Esophagus mucosa (tissue), 1 donor: ENCODE data around the gene SLC8A2. TPM values are rescaled to one million over a fixed set of nuclear protein-coding genes. Genes with fewer than 3 reads are reported as not detected.

Source experiments
- ATAC-seq: fragments of 200-7000 bp; cut with Tn5 transposase; one replicate; pipeline ENCODE4 v1.9.1; 2020
- total RNA-seq: library from RNA; stranded (reverse); gene quantifications from one replicate; pipeline ENCODE4 v1.2.4, GENCODE V29; 2023
- donor health status: DM: yes; HTN: yes; CAD: no.

Gene SLC8A2
- total RNA-seq, 1 donor from 2014 or later, result 0.12 TPM

DNA sequence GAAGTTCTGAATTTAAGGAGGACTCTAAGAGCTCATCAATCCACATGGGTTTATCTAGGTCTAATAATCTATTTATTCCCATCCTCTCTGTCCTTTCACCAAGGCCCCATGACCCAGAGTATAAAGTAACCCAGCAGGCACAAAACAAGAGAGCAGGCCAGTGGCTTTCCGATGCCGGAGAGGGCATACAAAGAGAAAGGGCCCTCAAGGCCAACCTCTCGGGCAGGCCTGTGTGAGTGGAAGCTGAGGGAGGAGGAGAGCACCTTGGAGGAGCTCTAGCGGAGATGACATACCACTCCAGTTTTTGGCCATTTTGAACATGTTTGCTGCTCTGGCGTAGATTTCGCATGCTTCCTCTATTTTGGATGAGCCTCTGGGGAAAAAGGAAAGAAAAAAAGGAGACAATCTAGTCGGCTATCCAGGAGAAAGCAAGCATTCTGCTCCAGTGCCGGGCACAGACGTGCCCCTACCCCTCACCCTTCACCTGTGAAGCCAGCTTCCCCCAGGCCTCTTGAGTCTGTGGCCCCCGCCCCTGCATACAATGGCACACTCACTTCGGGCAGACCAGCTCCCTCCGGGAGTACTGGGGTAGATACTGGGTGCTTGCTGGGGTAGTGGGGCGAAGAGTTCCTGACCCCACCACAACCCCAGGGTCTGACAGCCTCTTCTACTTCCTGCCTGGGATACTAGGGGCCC is 31.6 kb upstream of the SLC8A2 start:
- ATAC-seq, result no peak

- no peak for ATAC-seq
These were observed 28.5 kb upstream of the SLC8A2 start for GRCh38 chr19:47499863-47500830.

- no peak for ATAC-seq
These were observed 27.7 kb upstream of the SLC8A2 start for GRCh38 chr19:47499371-47499770.

DNA sequence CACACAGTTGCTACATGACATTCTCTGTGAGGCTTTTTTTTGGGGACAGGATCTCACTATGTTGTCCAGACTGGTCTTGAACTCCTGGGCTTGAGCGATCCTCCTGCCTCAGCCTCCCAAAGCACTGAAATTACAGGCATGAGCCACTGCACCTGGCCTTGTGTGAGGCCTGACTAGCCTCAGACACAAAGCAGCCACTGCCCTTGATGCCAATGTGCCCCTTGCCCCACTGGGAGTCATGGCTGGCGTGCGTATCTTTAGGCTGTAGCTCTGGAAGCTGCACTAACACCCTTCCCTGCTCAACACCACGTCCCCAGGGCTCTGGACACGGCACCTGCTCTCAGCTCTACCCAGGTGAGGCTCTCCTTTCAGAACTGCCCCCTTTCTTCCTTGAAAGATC is 26.9 kb upstream of the SLC8A2 start:
- no peak for ATAC-seq

DNA sequence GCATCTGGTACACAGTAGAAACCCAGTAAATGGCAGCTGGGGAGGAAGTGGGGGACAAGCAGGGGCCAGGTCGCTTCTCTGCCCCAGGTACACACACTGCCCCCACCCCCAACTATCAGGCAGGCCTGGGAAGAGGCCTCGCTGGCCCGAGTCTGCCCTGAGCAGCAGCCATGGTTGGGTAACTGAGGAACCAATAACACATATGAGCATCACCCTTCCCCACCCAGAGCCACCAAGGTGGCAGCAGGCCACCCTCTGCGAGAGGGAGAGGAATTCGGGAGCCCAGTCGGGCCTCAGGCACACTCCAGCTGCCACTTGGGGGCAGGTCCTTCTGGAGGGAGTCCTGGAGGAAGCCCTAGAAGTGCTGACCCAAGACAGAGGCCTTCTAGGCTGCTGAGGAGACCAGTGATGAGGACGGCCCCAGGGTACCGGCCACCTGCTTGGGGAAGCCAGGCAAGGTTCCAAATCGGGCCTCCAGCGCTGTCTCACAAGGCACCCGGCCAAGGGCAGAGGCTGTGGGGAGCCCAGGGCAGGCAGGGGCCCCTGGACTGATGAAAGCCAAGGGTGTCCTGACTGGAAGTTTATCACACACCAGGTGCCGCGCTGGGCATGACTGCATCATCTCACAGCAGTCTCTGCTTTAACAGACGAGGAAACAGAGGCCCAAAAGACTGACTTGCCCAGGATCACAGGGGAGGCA is 26.3 kb upstream of the SLC8A2 start:
- ATAC-seq, result no peak

DNA sequence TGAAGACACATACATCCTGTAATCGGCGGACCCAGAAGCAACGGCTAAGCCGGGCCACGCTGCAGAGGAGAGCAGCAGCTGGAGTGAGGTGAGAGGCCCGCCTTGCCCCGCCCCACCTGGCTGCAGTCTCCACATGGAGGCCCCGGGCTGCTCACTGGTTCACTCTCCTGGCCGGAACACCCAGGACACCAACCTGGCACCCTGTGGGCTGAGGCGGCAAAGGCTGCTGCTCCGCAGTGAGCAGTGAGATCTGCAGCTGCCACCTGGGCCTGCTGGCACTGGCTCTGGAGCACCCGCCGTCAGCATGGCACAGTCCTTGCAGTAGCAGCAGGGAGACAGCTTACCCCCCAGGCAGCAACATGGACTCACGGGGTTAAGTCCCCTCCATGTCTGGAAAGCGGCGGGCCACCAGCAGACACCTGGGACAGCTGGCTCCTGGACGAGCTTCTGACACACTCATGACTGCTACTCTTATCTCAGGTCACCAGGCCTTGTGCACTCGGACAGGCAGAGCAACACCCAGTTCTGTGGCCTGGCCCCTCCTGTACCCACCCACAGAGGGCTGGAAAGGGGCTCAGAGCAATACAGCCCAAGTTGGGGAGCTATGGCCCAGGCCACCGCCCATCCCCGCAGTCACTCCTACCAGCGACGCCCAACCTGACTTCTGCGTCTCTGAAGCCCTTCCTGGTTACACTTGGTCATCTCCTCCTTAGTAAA is 25.5 kb upstream of the SLC8A2 start:
- ATAC-seq, result no peak

DNA sequence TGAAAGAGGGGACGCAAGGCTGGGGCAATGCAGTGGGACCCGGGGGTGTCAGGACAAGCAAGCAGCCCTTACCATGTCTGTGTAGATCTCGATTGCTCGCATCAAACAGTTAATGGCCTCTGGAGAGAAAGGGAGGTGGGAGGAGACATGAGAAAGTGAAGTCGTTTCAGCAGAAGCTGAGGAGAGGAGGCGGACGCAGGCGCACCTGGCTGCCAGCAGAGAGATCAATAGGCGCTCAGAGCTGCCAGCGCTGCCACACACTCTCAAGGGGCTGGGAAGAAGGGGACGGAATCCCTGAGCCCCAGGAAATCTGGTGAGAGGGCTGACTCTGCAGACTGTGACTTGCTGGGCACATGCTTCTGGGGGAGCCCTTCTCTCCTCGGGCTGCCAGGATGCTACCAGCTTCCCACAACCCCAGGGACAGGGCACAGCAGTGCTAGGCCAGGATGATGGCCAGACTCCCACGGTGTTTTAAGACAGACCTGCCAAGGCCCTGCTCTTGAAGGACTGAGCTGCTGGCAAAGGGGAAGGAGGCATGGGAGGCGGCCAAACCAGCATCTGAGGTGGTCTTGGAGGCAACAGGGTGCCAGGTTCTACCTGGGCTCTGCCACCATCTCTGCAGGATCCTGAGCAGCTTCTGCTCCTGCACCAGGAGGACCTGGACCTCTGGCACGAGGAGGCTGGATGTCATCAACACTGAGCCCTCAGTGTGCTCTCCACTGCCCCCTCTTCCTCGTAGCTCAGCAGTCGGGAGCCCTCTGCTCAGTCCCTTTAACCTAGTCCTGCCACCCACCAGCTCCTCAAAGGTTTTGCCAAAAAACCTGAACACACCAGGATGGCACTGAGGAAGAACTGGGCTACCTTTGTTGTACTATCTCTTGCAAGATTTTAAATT is 24.0 kb upstream of the SLC8A2 start:
- ATAC-seq, result no peak

- no peak for ATAC-seq
These were observed 23.0 kb upstream of the SLC8A2 start for GRCh38 chr19:47494729-47495128.

- no peak for ATAC-seq
These were observed 22.5 kb upstream of the SLC8A2 start for GRCh38 chr19:47494211-47494547.

DNA sequence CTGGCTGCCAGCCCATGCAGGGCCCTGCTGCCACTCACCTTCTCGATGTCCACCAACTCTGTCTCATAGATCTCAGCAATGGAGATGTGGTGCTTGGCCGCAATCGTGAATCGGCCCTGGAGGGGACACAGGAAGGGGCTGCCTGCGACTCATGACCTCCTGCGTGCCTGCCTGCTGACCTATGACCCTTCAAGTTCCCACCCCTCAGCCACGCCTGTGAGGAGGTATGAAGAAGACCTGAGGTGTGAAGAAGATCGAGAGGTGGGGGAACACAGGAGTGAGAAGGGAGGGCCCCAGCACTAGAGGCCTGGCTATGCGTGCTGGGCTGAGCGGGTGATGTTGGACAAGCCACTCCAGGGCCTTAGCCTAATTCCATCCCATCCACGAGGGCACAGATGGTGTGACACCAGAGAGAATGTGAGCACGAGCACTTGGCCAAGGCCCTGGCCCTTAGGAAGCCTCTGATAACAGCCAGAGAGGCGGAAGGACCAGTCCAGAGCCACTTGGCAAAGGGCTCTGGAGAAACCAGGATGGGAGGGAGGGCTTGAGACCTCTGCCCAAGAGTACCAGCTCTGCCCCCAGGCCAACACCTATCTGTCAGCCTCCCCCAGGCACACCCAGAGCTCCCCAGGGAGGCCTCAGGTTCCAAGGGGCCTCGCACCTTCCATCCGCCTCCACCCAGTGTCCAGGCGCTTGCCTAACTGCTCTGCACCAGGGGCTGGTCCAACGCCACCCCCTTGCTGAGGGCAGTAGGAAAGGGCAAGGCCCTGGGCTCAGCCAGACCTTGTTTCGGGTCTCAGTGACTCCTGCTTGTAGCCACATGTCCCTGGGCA is 21.9 kb upstream of the SLC8A2 start:
- no peak for ATAC-seq

- peak; percentile 3 for ATAC-seq
These were observed 21.1 kb upstream of the SLC8A2 start for GRCh38 chr19:47492571-47493377.

GRCh38 chr19:47492137-47492533 is 20.4 kb upstream of the SLC8A2 start:
- no peak for ATAC-seq

GRCh38 chr19:47491358-47492136 is 19.9 kb upstream of the SLC8A2 start:
- no peak for ATAC-seq

DNA sequence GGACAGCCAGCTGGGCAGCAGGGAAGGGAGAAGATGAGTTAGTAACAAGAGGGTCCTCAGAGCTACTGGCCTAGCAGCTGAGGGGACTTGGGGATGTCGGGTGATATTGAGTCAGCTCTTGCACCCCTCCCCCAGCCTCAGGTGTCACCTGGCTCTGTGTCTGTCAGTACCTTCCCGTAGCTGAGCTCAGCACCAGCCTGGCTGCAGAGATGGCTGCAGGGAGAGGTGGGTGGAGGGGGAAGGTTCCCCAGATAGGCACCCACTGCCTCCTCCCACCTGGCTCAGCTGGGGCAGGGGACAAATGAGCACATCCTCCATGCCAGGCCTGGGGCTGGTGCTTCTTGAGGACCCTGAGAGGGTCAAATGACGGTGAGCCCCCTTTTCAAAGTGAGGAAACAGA is 19.2 kb upstream of the SLC8A2 start:
- ATAC-seq, result no peak

- ATAC-seq, result no peak
These were observed 18.3 kb upstream of the SLC8A2 start for GRCh38 chr19:47490031-47490430.

DNA sequence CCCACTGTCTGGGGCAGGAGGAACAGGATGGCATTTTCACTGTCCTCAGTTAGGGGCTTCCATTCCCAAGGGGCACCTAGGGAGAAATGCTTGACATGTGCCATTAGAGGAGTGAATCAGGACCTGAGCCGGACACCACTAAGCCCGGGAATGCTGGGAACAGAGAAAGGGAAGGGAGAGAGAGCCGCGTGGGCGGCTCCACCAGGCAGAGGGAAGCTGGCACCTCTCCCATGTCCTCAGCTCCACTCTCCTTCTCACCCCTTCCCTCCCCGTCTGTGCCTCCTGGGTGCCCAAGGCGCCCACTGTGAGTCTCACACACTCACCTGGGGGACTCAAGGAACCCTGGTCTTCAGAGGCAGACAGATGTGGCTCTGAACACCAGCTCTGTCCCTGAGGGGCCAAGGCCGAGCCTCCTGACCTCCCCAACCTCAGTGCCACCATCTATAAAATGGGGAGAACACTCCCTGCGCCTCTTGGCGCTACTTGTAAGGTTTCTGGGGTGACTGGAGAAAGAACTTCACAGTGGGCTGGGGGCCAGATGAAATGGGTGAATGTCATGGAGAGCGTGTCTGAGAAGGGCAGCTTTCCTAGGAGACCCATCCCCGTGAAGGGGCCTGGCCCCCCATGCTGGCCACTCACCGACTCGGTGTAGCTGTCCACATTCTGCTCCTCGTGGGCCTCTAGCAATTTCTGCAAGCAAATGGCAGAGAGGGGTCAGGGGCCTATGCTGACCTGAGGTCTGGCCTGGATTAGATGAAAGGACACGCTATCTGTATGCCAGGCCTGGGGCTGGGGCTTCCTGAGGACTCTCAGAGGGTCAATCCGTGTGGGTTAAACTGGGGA is 17.6 kb upstream of the SLC8A2 start:
- no peak for ATAC-seq

DNA sequence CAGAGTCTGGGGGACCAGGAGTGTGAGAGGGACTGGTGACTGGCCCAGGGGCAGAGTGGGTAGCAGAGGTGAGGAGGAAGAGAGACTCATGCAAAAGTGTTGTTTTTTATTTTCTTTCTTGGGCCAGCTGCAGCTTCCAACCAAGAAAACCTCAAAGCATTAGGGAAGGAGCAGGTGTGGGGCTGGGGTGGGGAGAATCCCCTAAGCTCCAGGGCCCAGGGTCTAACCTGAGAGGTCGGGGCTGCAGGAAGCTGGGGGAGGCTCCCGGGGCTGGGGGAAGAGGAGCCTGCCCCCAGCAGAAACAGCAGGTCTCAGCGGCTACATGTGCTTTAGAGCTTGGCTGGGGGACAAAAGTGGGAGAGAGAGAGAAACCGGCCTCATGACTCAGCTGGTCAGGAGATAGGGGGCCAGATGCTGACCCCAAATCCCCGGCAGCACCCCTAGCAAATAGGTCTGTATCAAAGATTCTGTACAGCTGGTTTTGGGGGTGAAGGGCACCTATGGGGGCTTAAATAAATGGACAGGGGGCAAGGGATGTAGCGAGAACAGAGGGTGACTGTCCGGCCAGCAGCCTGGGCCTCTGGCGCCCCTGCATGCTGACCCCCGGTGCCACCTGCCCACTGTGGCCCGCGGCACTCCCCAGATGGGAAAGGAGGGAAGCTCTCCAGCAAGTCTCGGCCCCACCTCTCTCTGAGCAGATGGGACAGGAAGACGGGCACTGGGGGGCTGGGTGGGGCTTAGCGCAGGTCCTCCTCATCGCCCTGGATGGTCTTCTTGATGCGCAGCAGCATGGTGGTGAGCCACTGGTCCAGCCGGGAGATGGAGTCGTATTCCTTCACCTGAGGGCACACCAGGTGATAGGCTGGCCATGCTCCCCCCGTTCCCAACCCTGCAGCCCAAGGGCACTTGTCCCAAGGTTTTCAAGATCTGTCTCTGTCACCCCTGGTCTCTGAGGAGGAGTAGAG is 16.1 kb upstream of the SLC8A2 start:
- no peak for ATAC-seq
